SK-N-SH (cell line): Measurements from ENCODE around the gene AHDC1. TPM values are rescaled to one million over a fixed set of nuclear protein-coding genes. Genes with fewer than 3 reads are reported as not detected.

Experiments
- CTCF ChIA-PET: fragments of 300-600, 350-600 bp; formaldehyde crosslinking; extraction: SDS; loops from one replicate; lab custom pipeline; 2021; lab: Yijun Ruan, JAX
- POLR2A ChIA-PET: fragments of 350-600 bp; sonication (Branson Sonifier 250); formaldehyde crosslinking; extraction: SDS; loops from one replicate; lab custom pipeline; 2020; ENCODE audit warnings: antibody characterized with exemption, inconsistent platforms; lab: Yijun Ruan, JAX
- DNase-seq: peaks from one replicate; pipeline ENCODE4 v3.0.0; 2012
- H2AFZ ChIP-seq: fragments of 200-600 bp; sonication (generic); 2 replicates; pipeline ENCODE4 v1.8.1; 2016; ENCODE audit warnings: antibody characterized with exemption, mild to moderate bottlenecking, low read depth
- H3F3A ChIP-seq: fragments of 200-600 bp; sonication (generic); replicated peaks from 2 replicates; pipeline ENCODE3; 2016; ENCODE audit warnings: antibody characterized with exemption, mild to moderate bottlenecking; ENCODE audit not compliant: insufficient read depth
- H3K27ac ChIP-seq, 2 experiments: fragments of 200-500 bp in 1 of 2; fragments of 200-600 bp in 1 of 2; sonication (Bioruptor generic) in 1 of 2; sonication (generic), shearing (Covaris generic) in 1 of 2; 2 replicates each; pipeline versions ENCODE4 v1.5.1 to v1.6.1; 2014 to 2016; ENCODE audit warnings: low read depth in 2 of 2, inconsistent platforms in 1 of 2, low read length in 1 of 2, mild to moderate bottlenecking in 1 of 2, mixed read lengths in 1 of 2
- H3K27me3 ChIP-seq: fragments of 200-600 bp; sonication (generic), shearing (Covaris generic); 2 replicates; pipeline ENCODE4 v1.6.1; 2016; ENCODE audit warnings: mixed run types; ENCODE audit not compliant: insufficient read depth
- H3K36me3 ChIP-seq, 2 experiments: fragments of 200-500 bp in 1 of 2; fragments of 200-600 bp in 1 of 2; sonication (Bioruptor generic) in 1 of 2; sonication (generic) in 1 of 2; replicated peaks in 1 of 2; 2 replicates each; pipeline versions ENCODE3 to v1.5.1; 2014 to 2016; ENCODE audit warnings: low read length in 1 of 2, mild to moderate bottlenecking in 1 of 2; ENCODE audit not compliant: insufficient read depth in 2 of 2, control insufficient read depth in 1 of 2
- H3K4me1 ChIP-seq, 2 experiments: fragments of 200-500 bp in 1 of 2; fragments of 200-600 bp in 1 of 2; sonication (Bioruptor generic) in 1 of 2; sonication (generic), shearing (Covaris generic) in 1 of 2; 2 replicates each; pipeline versions ENCODE4 v1.5.1 to v1.6.1; 2014 to 2016; ENCODE audit warnings: low read depth in 1 of 2, low read length in 1 of 2, mixed run types in 1 of 2; ENCODE audit not compliant: insufficient read depth in 2 of 2, control insufficient read depth in 1 of 2
- H3K4me2 ChIP-seq: fragments of 200-600 bp; sonication (generic), shearing (Covaris generic); 2 replicates; pipeline ENCODE4 v1.6.1; 2017; ENCODE audit warnings: mixed run types
- H3K4me3 ChIP-seq, 2 experiments: fragments of 200-500 bp in 1 of 2; fragments of 200-600 bp in 1 of 2; sonication (Bioruptor generic) in 1 of 2; sonication (generic), shearing (Covaris generic) in 1 of 2; 2 replicates each; pipeline versions ENCODE4 v1.5.1 to v1.8.1; 2014 to 2016; ENCODE audit warnings: low read depth in 2 of 2, inconsistent platforms in 1 of 2, low read length in 1 of 2, mild to moderate bottlenecking in 1 of 2, mixed read lengths in 1 of 2, moderate library complexity in 1 of 2
- H3K79me2 ChIP-seq: fragments of 200-600 bp; sonication (generic); 2 replicates; pipeline ENCODE4 v1.8.1; 2017; ENCODE audit warnings: mild to moderate bottlenecking; ENCODE audit not compliant: insufficient read depth
- H3K9ac ChIP-seq: fragments of 200-600 bp; sonication (generic); 2 replicates; pipeline ENCODE4 v1.6.1; 2017; ENCODE audit warnings: mixed run types
- H3K9me2 ChIP-seq: fragments of 200-600 bp; sonication (generic); 2 replicates; pipeline ENCODE4 v1.6.1; 2017; ENCODE audit warnings: mixed run types
- H3K9me3 ChIP-seq: fragments of 200-600 bp; sonication (generic); 2 replicates; pipeline ENCODE4 v1.6.1; 2017; ENCODE audit warnings: mixed run types, mild to moderate bottlenecking, moderate library complexity
- H4K20me1 ChIP-seq: fragments of 200-600 bp; sonication (generic); 2 replicates; pipeline ENCODE4 v1.6.1; 2017; ENCODE audit warnings: mild to moderate bottlenecking, mixed run types; ENCODE audit not compliant: insufficient read depth
- CHD2 ChIP-seq: fragments of 150-350 bp; IDR thresholded peaks from 2 replicates; pipeline ENCODE4 v1.6.1; 2018; ENCODE audit warnings: low read length; ENCODE audit not compliant: partially characterized antibody
- CTCF ChIP-seq: fragments of 200-600 bp; sonication (generic); IDR thresholded peaks from 2 replicates; pipeline ENCODE4 v1.6.1; 2017; ENCODE audit warnings: antibody characterized with exemption, mild to moderate bottlenecking, moderate library complexity
- EP300 ChIP-seq, 2 experiments: IDR thresholded peaks; 2 replicates each; pipeline versions ENCODE4 v1.4.0 to v1.6.1; 2012; ENCODE audit warnings: borderline replicate concordance in 1 of 2, low read depth in 1 of 2, low read length in 1 of 2
- EZH2phosphoT487 ChIP-seq: fragments of 200-600 bp; sonication (generic); IDR thresholded peaks from 2 replicates; pipeline ENCODE4 v1.6.1; 2017; ENCODE audit warnings: low read depth, mixed run types, mild to moderate bottlenecking, antibody characterized with exemption, moderate library complexity, borderline replicate concordance
- FOSL2 ChIP-seq: IDR thresholded peaks from 2 replicates; pipeline ENCODE4 v1.4.0; 2012; ENCODE audit warnings: low read depth, mild to moderate bottlenecking, moderate library complexity, borderline replicate concordance
- FOXM1 ChIP-seq: IDR thresholded peaks from 2 replicates; pipeline ENCODE4 v1.4.0; 2012; ENCODE audit warnings: low read depth, mild to moderate bottlenecking
- JUND ChIP-seq: IDR thresholded peaks from 2 replicates; pipeline ENCODE4 v1.4.0; 2012
- MAX ChIP-seq: IDR thresholded peaks from 2 replicates; pipeline ENCODE4 v1.4.0; 2012; ENCODE audit warnings: low read depth
- MEF2A ChIP-seq: IDR thresholded peaks from 2 replicates; pipeline ENCODE4 v1.4.0; 2012; ENCODE audit warnings: low read depth, borderline replicate concordance
- NFIC ChIP-seq: IDR thresholded peaks from 2 replicates; pipeline ENCODE4 v1.4.0; 2012; ENCODE audit warnings: borderline replicate concordance
- PBX3 ChIP-seq: IDR thresholded peaks from 2 replicates; pipeline ENCODE4; 2012
- POLR2AphosphoS5 ChIP-seq: IDR thresholded peaks from 2 replicates; pipeline ENCODE4 v1.6.1; 2012; ENCODE audit warnings: low read depth, low read length
- RAD21 ChIP-seq: IDR thresholded peaks from 2 replicates; pipeline ENCODE4 v1.6.1; 2012; ENCODE audit warnings: mild to moderate bottlenecking, low read length
- RXRA ChIP-seq: IDR thresholded peaks from 2 replicates; pipeline ENCODE4 v1.4.0; 2012; ENCODE audit warnings: low read depth, mild to moderate bottlenecking, borderline replicate concordance
- SMC3 ChIP-seq: IDR thresholded peaks from 2 replicates; pipeline ENCODE4 v1.6.1; 2012; ENCODE audit warnings: low read depth, low read length, improper control_type of control experiment
- TAF1 ChIP-seq: IDR thresholded peaks from 2 replicates; pipeline ENCODE4 v1.6.1; 2012; ENCODE audit warnings: low read depth, mild to moderate bottlenecking, low read length, moderate library complexity, borderline replicate concordance
- WGBS: methylation state at CpG from one replicate; pipeline ENCODE4 v1.1.6; 2017; ENCODE audit warnings: low lambda C conversion rate; 5-methylcytosine and 5-hydroxymethylcytosine counted together
- polyA plus RNA-seq, 3 experiments: library from polyadenylated mRNA; depleted of rRNA; stranded (reverse); fragments of >200 nt; gene quantifications; 2 replicates each; pipeline ENCODE4 v1.2.3, GENCODE V29; 2012

Gene AHDC1
- polyA plus RNA-seq, 1 of the 3 experiments (the other 2 are of a cell fraction) = 8.5 TPM

- Histone ChIP-seq H3K4me3 (no peak overlapping the region), H3K4me1 (peaks cover 36 to 44% of the 10 kb centered on the region in 2 experiments; a peak in 3 of 4 replicates), H3K9me2 (no peaks in the 10 kb centered on the region), H3K79me2 (peaks cover 34% of the 10 kb centered on the region; the same call in 1 of the 2 replicates), H3F3A (peaks cover 16% of the 10 kb centered on the region), H4K20me1 (peaks cover 5% of the 10 kb centered on the region; the same call in 1 of the 2 replicates), H3K36me3 (peaks cover 8 to 12% of the 10 kb centered on the region in 2 experiments), H3K4me2 (peak overlapping the region; percentile 51; the same call in 1 of the 2 replicates), H3K9me3 (no peaks in the 10 kb centered on the region), H3K27me3 (no peaks in the 10 kb centered on the region), H3K27ac (peak overlapping the region; percentile 18 to 23; a peak in 3 of 4 replicates), H2AFZ (no peak overlapping the region), H3K9ac (no peak overlapping the region)
- POLR2A ChIA-PET = interaction anchor here (1.6 kb wide), 1 partner anchor 44 kb away, joined by 9 read pairs; no protein-coding TSS in a partner anchor
- WGBS = 75% methylated on average over 6 of the region's 11 CpGs
- TF ChIP-seq EZH2phosphoT487 = no peak
- no peak for TF ChIP-seq TAF1
- TF ChIP-seq POLR2AphosphoS5 = no peak
- no peak for TF ChIP-seq PBX3
- no peak for TF ChIP-seq NFIC
- TF ChIP-seq CHD2 = no peak
- TF ChIP-seq MEF2A = no peak
- TF ChIP-seq FOSL2 = no peak
- no peak for TF ChIP-seq EP300 (IDR thresholded peaks at IDR 0.05; ENCODE audit: borderline replicate concordance in 1 of 2, low read depth in 1 of 2, low read length in 1 of 2)
- no peak for TF ChIP-seq JUND
- no peak for TF ChIP-seq FOXM1
- CTCF ChIA-PET = interaction anchor here (0.8 to 24.8 kb wide), 22 partner anchors 14 to 192 kb away, joined by 3 to 603 read pairs (median 8); partner anchors contain the start of genes AHDC1, MAP3K6 and WASF2
- no peak for DNase-seq
These were observed 46.2 kb downstream of the AHDC1 start for GRCh38 chr1:27557596-27558340.

- no peaks in the 10 kb centered on the region for H3K9me3 ChIP-seq
- TF ChIP-seq RAD21 (peak; percentile 87), MAX (peak; percentile 55; the same call in 1 of the 2 replicates), NFIC (no peak), SMC3 (peak; percentile 83), CTCF (peak; percentile 78), RXRA (no peak), CHD2 (no peak)
- ChIA-PET CTCF (interaction anchor here (0.6 to 24.8 kb wide), 51 partner anchors 8 to 261 kb away, joined by 3 to 603 read pairs (median 4); partner anchors contain the start of genes AHDC1, MAP3K6 and WASF2), POLR2A (interaction anchor here (0.8 to 1.6 kb wide), 3 partner anchors 38 to 67 kb away, joined by 4 to 9 read pairs (median 5); partner anchors contain the start of gene WASF2)
- H2AFZ ChIP-seq = no peak overlapping the region
- peaks cover 5% of the 10 kb centered on the region; the same call in 1 of the 2 replicates for H4K20me1 ChIP-seq
- H3K27me3 ChIP-seq = no peaks in the 10 kb centered on the region
- WGBS = 12% methylated on average over 14 of the region's 19 CpGs
- DNase-seq = peak; percentile 94
- peak overlapping the region; percentile 51; the same call in 1 of the 2 replicates for H3K4me2 ChIP-seq
- no peak overlapping the region for H3K4me3 ChIP-seq
- no peaks in the 10 kb centered on the region for H3K9me2 ChIP-seq
- no peak overlapping the region for H3K9ac ChIP-seq
- peaks cover 8 to 15% of the 10 kb centered on the region in 2 experiments for H3K36me3 ChIP-seq
- H3K4me1 ChIP-seq = peaks cover 29 to 36% of the 10 kb centered on the region in 2 experiments; a peak in 3 of 4 replicates
- H3K79me2 ChIP-seq = peaks cover 29% of the 10 kb centered on the region; the same call in 1 of the 2 replicates
- H3F3A ChIP-seq = peaks cover 16% of the 10 kb centered on the region
- H3K27ac ChIP-seq = peak overlapping the region; percentile 18 to 23; a peak in 3 of 4 replicates
These were observed 47.0 kb downstream of the AHDC1 start for GRCh38 chr1:27556781-27557595.
